Stimulated activated CD8-positive, alpha-beta memory T cell treated with anti-CD3 and anti-CD28 coated beads, Interleukin-15, amount 100 ng/mL, for 4 hours (primary cell): Measurements from ENCODE around the gene PCGF2.

Experiments used
- DNase-seq, 2 donors: peaks; one replicate each; pipeline ENCODE4 v3.0.0-alpha.2; 2020; ENCODE audit warnings: low read depth in 2 of 2

The PCGF2 gene

DNA sequence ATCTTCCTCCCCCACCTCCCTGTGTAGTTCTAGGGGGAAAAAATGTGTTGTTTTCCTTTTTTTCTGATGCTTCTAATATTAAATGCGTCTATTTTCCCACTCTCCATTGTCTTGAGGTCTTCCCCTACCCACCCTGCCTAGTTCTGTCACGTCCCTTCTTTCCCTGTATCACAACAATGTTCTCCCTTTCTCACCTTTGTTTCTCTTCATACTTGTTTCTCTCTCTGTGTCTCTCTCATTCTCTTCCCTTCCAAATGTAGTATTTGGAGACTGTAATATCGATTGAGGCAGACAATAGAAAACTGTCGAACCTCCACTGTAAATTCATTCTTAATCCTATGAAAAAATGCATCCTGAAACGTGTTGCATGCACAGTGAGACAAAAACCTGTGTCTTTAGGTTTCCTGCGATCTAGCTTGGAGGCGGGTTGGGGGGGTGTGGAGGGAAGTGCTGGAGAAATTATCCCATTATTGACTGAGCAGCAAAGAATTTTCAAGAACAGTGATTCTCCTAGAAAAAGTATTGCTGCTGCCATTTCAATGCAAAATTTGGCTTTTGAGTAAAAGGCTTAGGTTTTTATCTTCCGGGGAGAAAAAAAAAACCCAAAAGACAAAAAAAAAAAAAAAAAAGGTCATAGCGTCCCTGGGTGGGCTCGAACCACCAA, 3.1 kb upstream of the PCGF2 start:
- DNase-seq = no peak

DNA sequence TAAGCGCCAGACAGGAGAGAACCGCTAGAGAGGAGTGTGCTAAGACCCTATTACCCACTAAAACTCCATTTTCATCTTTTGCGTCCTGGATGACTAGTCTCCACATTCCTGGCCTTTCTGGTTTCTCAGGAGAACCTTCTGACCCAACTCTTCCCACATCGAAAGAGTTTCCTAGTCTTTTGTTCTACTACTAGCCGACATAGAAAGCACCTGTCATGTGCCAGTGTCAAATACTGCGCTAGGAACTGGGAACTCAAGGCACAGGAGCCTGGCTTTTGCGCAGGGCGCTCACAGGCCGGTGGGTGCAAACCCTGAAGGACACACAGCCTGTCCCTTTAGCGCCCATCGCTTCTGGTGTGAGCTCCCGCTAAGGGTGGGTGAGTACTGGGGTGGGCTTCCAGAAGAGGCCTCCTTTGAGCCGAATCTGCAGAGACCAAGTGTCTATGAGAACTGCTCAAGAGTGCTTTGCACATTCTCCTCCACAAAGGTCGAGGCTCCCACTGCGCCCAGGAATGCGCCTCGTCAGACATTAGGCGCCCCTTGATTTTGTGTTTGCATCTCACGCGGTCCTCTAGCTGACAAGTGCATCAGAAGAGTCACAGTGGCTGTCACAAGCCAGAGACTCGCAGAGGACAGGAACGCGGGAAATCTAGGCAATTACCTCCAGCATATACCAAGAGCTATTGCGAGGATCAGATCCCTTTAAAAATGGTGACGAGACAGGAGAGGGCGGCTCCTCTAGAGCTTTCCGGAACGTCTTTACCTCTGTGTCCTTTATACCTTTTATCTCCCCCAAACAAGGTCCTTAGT, 2.4 kb upstream of the PCGF2 start:
- no peak for DNase-seq

DNA sequence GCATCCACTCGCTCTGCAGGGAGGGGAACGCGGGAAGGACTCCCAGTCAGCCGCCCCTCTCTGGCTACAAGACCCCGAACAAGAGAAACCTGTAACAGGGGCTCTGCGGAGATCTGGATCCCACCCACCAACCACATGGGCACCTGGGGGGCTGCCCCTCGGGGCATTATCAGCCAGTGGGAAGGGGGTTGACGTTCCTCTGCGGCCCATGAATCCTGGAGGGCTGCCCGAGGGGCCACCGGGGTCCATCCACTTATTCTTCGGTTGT, 1.8 kb upstream of the PCGF2 start:
- DNase-seq = no peak

DNA sequence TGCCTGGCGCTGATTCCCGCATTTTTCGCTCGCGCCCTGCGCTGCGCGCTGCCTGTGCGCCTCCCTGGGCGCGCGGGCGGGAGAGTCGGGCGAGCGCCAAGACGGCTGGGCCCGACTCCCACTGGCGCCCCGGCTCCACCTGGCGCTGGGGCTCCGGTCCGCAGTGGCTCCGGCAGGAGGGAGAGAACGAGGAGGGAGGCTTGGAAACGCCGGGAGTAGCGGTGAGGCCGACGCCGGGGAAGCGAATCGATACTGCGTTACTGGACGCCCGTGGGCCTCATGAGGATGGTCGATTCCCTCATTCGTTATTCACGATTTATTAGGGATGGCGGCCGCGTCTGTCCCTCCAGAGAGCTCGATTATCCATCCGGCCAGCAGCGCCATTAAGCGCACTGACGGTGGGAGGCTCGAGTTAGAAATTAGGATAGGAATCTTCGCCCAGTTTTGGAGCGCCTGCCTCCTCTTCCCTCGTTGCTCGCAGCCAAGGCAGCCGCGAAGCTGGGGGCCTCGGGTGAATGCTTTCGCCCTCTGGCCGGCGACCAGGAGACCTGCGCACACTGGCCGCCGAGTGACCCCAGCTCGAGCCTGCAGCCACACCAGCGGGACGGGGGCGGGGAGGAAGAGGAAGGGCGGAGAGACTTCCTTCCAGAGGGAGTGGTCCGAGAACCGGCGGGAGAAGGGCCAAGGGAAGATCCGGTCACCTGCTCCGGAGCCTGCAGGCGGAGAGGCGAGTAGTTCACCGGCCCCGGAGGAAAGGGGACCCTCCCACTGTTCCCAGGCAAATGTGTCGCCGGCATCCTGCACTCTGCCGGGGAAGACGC, 1.3 kb upstream of the PCGF2 start:
- DNase-seq = no peak

- no peak for DNase-seq
These were observed 721 bp upstream of the PCGF2 start for GRCh38 chr17:38748892-38749222.

GRCh38 chr17:38747463-38748148, 530 bp downstream of the PCGF2 start:
- DNase-seq = no peak

DNA sequence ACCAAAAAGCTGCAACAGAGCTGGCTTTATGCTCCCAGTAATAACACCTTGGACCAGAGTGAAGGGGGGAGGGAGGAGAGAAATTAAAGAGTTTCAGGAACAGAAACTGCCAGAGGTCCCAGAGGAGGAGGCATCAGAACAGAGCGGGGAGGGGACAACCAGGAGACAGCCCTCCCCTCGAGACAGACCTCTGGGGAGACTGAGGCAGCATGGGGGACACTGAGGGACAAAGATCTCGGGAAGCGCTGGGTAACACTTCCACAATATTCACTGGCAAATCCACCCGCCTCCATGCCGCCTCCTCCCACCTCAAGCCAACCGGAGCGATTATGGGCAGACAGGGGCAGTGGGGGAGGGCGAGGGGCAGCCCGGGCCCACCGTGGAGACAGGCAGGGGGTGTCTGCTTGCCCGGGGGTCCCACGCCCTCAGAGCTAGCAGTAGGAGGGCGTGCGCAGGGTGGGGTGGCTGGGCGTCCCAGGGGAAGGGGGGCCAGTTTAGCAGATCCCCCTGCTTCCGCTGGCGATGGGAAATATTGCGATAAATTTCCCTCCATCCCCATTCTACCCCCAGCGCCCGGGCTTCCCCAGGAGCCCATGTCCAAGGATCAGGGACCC, 1.2 kb downstream of the PCGF2 start:
- DNase-seq = no peak

GRCh38 chr17:38746004-38746848, 1.9 kb downstream of the PCGF2 start:
- no peak for DNase-seq

DNA sequence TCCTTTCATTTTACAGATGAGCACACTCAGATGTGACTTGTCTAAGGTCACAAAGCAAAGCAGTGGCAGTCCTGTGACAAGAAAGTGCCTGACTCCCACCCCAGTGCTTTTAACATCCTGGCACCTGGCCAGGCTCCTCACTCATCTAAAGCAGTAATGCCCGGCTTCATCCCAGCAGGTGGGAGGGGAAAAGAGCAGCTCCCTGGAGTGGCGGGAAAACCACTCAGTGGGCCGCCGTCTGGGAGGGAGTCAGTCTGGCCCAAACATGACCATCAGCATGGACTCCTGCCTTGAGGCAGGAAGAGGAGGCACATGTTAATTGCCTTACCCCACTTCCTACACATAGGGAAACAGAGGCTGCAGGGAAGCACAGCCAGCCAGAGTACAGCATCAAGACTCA, 2.6 kb downstream of the PCGF2 start:
- DNase-seq = no peak

GRCh38 chr17:38743556-38744171, 4.5 kb downstream of the PCGF2 start:
- no peak for DNase-seq

DNA sequence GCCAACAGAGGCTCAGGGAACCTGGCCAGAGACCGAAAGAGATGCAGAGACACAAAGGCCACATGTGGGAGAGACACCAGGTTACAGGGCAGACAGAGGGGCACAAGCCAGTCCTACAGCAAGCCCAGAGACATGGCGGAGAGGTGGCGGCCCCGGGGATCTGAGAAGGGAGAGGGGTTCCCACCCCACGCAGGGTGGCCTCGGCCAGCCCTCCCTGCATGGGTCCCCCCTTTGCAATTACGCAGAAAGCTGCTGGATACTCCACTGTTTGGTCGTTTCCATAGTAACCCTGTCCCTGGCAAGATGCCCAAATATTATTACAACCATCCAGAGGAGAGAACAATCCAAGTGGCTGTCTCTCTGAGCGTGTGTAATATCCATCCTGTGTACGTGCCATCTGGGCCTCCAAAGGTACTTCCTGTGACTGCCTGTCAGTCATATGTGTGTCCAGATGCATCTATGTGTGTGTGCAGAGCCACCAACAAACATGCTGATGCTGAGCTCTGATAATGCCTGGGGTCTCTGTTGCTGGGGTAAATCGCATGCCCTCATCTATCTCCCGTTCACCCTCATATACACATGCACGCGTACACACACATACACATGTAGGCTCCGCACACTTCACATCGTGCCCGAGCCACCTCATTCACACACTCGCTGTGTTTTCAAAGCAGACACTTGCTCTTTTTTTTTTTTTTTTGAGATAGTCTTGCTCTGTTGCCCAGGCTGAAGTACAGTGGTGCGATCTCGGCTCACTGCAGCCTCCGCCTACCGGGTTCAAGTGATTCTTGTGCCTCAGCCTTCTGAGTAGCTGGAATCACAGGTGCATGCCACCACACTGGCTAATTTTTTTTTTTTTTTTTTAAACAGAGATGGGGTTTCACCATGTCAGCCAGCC, 5.5 kb downstream of the PCGF2 start:
- no peak for DNase-seq

GRCh38 chr17:38741921-38742410, 6.2 kb downstream of the PCGF2 start:
- no peak for DNase-seq

- no peak for DNase-seq
These were observed 6.7 kb downstream of the PCGF2 start for GRCh38 chr17:38741461-38741860.

- no peak for DNase-seq
These were observed 7.3 kb downstream of the PCGF2 start for GRCh38 chr17:38740806-38741205.

GRCh38 chr17:38740044-38740443, 8.1 kb downstream of the PCGF2 start:
- DNase-seq = no peak

DNA sequence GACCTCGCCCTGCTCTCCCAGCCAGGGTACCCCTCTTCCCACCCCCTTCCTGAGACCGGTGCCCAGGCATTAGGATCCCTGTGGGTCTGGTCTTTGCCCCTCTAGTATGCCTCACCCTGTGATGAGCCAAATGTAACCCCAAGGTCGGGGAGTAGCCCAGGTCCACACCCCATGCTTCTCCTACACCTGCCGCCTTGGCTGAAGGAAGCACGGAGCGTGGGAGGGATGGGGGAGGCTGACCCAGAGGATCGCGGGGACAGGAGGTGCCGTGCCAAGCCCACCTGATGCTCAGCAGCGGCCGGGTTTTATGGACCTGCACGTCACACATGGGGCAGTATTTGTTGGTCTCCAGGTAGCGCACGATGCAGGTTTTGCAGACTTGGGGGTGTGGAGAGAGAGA, 8.8 kb downstream of the PCGF2 start:
- DNase-seq = no peak

GRCh38 chr17:38738686-38739085, 9.4 kb downstream of the PCGF2 start:
- DNase-seq = no peak

DNA sequence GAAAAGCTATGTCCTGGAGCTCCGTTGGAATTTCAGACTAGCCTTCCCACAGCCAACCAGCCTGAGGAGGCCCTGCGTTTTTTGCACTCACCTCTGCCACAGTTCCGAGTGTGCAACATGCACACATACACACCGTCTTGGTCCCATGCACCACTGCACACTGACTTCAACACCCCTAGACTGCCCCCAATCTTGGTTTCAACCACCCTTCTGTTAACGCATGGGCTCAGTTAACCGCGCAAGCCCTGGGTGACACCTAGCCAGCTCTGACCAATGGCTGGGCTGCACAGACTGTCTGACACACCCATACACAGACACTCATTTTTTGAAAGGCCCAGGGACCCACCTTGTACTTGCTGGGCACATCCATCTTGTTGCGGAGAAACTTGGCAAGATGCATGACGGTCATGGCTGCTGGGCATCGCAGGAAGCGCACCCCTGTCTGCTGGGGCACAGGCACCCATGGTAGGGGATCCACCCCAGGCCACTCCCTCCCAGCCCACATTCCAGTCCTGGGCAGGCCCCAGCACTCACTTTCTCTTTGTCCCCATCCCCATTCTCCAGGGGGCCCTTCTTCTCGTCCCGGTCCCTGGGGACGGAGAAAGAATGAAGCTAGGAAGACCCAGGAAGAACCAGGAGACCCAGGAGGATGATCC, 10.0 kb downstream of the PCGF2 start:
- no peak for DNase-seq
